Hepatocyte (in vitro differentiated cells): ENCODE measurements around the gene TGIF2. TPM values are rescaled to one million over a fixed set of nuclear protein-coding genes. Genes with fewer than 3 reads are reported as not detected.

Experiments
- DNase-seq: peaks from one replicate; pipeline ENCODE4 v3.0.0-alpha.2; 2016; ENCODE audit warnings: low spot score
- H2AFZ ChIP-seq: fragments of 200-600 bp; sonication (generic); 2 replicates; pipeline ENCODE4 v1.6.0; 2016; ENCODE audit warnings: antibody characterized with exemption, mild to moderate bottlenecking
- H3K27ac ChIP-seq: fragments of 200-600 bp; sonication (generic); 2 replicates; pipeline ENCODE4 v1.5.1; 2016; ENCODE audit warnings: mild to moderate bottlenecking
- H3K27me3 ChIP-seq: fragments of 200-600 bp; sonication (generic); 2 replicates; pipeline ENCODE4 v1.6.1; 2016
- H3K36me3 ChIP-seq: fragments of 200-600 bp; sonication (generic); replicated peaks from 2 replicates; pipeline ENCODE4 v1.5.1; 2016; ENCODE audit warnings: low read depth; ENCODE audit not compliant: insufficient read depth
- H3K4me1 ChIP-seq: fragments of 200-600 bp; sonication (generic); 2 replicates; pipeline ENCODE4 v1.5.1; 2016; ENCODE audit warnings: mild to moderate bottlenecking, moderate library complexity; ENCODE audit not compliant: insufficient read depth
- H3K4me2 ChIP-seq: fragments of 200-600 bp; sonication (generic); 2 replicates; pipeline ENCODE4 v1.6.0; 2016
- H3K4me3 ChIP-seq: fragments of 200-600 bp; sonication (generic); 2 replicates; pipeline ENCODE4 v1.5.1; 2016; ENCODE audit warnings: mild to moderate bottlenecking
- H3K79me2 ChIP-seq: fragments of 200-600 bp; sonication (generic); 2 replicates; pipeline ENCODE4 v1.6.0; 2017; ENCODE audit warnings: mild to moderate bottlenecking
- H3K9me2 ChIP-seq: fragments of 200-600 bp; sonication (generic); replicated peaks from 2 replicates; pipeline ENCODE4 v1.6.0; 2017; ENCODE audit warnings: mild to moderate bottlenecking; ENCODE audit not compliant: insufficient read depth
- H3K9me3 ChIP-seq: fragments of 200-600 bp; sonication (generic); 2 replicates; pipeline ENCODE4 v1.5.1; 2016; ENCODE audit warnings: low read depth, mild to moderate bottlenecking
- H4K20me1 ChIP-seq: fragments of 200-600 bp; sonication (generic); 2 replicates; pipeline ENCODE4 v1.6.0; 2016; ENCODE audit warnings: mild to moderate bottlenecking; ENCODE audit not compliant: insufficient read depth, poor library complexity, severe bottlenecking
- CTCF ChIP-seq: fragments of 200-600 bp; sonication (generic); IDR thresholded peaks from 2 replicates; pipeline ENCODE4 v1.5.1; 2016; ENCODE audit warnings: antibody characterized with exemption, mild to moderate bottlenecking; ENCODE audit not compliant: poor library complexity
- EZH2 ChIP-seq: fragments of 200-600 bp; sonication (generic); IDR thresholded peaks from 2 replicates; pipeline ENCODE4 v1.6.1; 2016; ENCODE audit warnings: antibody characterized with exemption, mild to moderate bottlenecking, borderline replicate concordance
- EZH2phosphoT487 ChIP-seq: fragments of 200-600 bp; sonication (generic); IDR thresholded peaks from one replicate; pipeline ENCODE4 v1.6.1; 2018; ENCODE audit warnings: antibody characterized with exemption, mild to moderate bottlenecking, low read depth, moderate library complexity; ENCODE audit not compliant: unreplicated experiment, severe bottlenecking
- WGBS: methylation state at CpG from one replicate; pipeline ENCODE4 v1.1.6; 2016; ENCODE audit warnings: low lambda C conversion rate; ENCODE audit errors: missing lambda C conversion rate; 5-methylcytosine and 5-hydroxymethylcytosine counted together
- polyA plus RNA-seq: library from polyadenylated mRNA; unstranded; fragments of >200 nt; fragmentation: Nextera tagmentation; extraction: Ambion mirVana; gene quantifications from 2 replicates; pipeline ENCODE4 v1.2.1, GENCODE V29; 2016
- total RNA-seq: library from RNA; depleted of rRNA; stranded (reverse); fragments of >200 nt; gene quantifications from 2 replicates; pipeline ENCODE4 v1.2.3, GENCODE V29; 2014

Gene TGIF2
- total and polyA plus RNA-seq, 2 experiments from 2014 or later: 30.6 to 38.5 TPM

- Histone ChIP-seq H3K9me2 (no peaks in the 10 kb centered on the region), H3K4me1 (no peaks in the 10 kb centered on the region), H2AFZ (no peak overlapping the region), H3K36me3 (no peaks in the 10 kb centered on the region), H3K27ac (no peak overlapping the region), H3K9me3 (no peaks in the 10 kb centered on the region), H3K4me3 (no peak overlapping the region), H4K20me1 (no peaks in the 10 kb centered on the region), H3K27me3 (no peaks in the 10 kb centered on the region), H3K79me2 (no peaks in the 10 kb centered on the region), H3K4me2 (no peak overlapping the region)
- TF ChIP-seq EZH2 (no peak), CTCF (no peak), EZH2phosphoT487 (no peak)
- WGBS: 88% methylated on average over 16 of the region's 16 CpGs
- DNase-seq: no peak
Measured at GRCh38 chr20:36549942-36550789, 23.2 kb upstream of the TGIF2 start.

GRCh38 chr20:36550790-36551299, 22.6 kb upstream of the TGIF2 start:
- H2AFZ ChIP-seq: no peak overlapping the region
- no peak overlapping the region for H3K27ac ChIP-seq
- no peaks in the 10 kb centered on the region for H3K9me2 ChIP-seq
- no peaks in the 10 kb centered on the region for H3K36me3 ChIP-seq
- H3K4me1 ChIP-seq: no peaks in the 10 kb centered on the region
- no peak overlapping the region for H3K4me3 ChIP-seq
- TF ChIP-seq EZH2: no peak
- no peak for TF ChIP-seq EZH2phosphoT487
- no peak for TF ChIP-seq CTCF
- H3K79me2 ChIP-seq: no peaks in the 10 kb centered on the region
- WGBS: 83% methylated on average over 15 of the region's 15 CpGs
- no peaks in the 10 kb centered on the region for H3K27me3 ChIP-seq
- no peak overlapping the region for H3K4me2 ChIP-seq
- no peak for DNase-seq
- H4K20me1 ChIP-seq: no peaks in the 10 kb centered on the region
- H3K9me3 ChIP-seq: no peaks in the 10 kb centered on the region

DNA sequence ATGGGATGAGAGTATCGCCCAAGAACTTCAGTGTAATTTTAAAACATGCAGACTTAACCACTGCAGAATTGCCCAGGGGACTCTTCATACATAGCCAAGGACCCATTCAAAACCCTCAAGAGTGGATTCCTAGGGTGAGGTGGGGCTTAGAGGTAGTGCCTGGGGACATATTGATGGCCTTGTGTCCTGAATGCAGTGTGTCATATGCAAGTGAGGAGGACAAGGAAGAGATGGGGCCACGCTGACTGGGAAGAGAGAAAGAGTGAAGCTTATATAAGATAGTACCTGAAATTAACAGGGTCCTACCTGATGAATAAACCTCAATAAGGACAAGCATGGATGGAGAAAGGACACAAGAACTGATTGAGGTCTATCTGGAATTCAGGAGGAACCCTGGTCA, 18.1 kb upstream of the TGIF2 start:
- Histone ChIP-seq H3K36me3 (no peaks in the 10 kb centered on the region), H3K27me3 (no peaks in the 10 kb centered on the region), H3K4me1 (no peaks in the 10 kb centered on the region), H3K4me3 (no peak overlapping the region), H3K27ac (no peak overlapping the region), H3K4me2 (no peak overlapping the region), H2AFZ (no peak overlapping the region), H3K79me2 (no peaks in the 10 kb centered on the region), H4K20me1 (no peaks in the 10 kb centered on the region), H3K9me2 (no peaks in the 10 kb centered on the region), H3K9me3 (no peaks in the 10 kb centered on the region)
- TF ChIP-seq CTCF (no peak), EZH2 (no peak), EZH2phosphoT487 (no peak)
- 87% methylated on average over 2 of the region's 2 CpGs for WGBS
- no peak for DNase-seq
